H9 (cell line): ENCODE measurements around the gene RGS8. TPM values are rescaled to one million over a fixed set of nuclear protein-coding genes. Genes with fewer than 3 reads are reported as not detected.

ENCODE experiments used
- DNase-seq: peaks from one replicate; pipeline ENCODE4 v3.0.0-alpha.2; 2017
- H2AFZ ChIP-seq: one replicate; pipeline ENCODE4 v1.6.1; 2013; ENCODE audit warnings: mild to moderate bottlenecking, low read length, control low read depth, moderate library complexity
- H2AK5ac ChIP-seq: 2 replicates; pipeline ENCODE4 v1.6.1; 2013; ENCODE audit warnings: low read length, control low read depth, mixed read lengths; ENCODE audit not compliant: insufficient read length
- H2BK120ac ChIP-seq: one replicate; pipeline ENCODE4 v1.6.1; 2013; ENCODE audit warnings: low read depth, mild to moderate bottlenecking, low read length, control low read depth, inconsistent platforms; ENCODE audit not compliant: poor library complexity, severe bottlenecking
- H2BK12ac ChIP-seq: 2 replicates; pipeline ENCODE4 v1.6.1; 2013; ENCODE audit warnings: low read length, control low read depth, mixed read lengths, low read depth; ENCODE audit not compliant: insufficient read length
- H2BK15ac ChIP-seq: 2 replicates; pipeline ENCODE4 v1.6.1; 2013; ENCODE audit warnings: low read depth, low read length, control low read depth
- H2BK20ac ChIP-seq: one replicate; pipeline ENCODE4 v1.6.1; 2013; ENCODE audit warnings: low read depth, mild to moderate bottlenecking, low read length, control low read depth, inconsistent platforms; ENCODE audit not compliant: poor library complexity, severe bottlenecking
- H2BK5ac ChIP-seq: 2 replicates; pipeline ENCODE4 v1.6.1; 2013; ENCODE audit warnings: low read length, control low read depth, mixed read lengths; ENCODE audit not compliant: insufficient read length
- H3K14ac ChIP-seq: 2 replicates; pipeline ENCODE4 v1.6.1; 2013; ENCODE audit warnings: low read length, control low read depth; ENCODE audit not compliant: insufficient read depth
- H3K18ac ChIP-seq: 2 replicates; pipeline ENCODE4 v1.6.1; 2013; ENCODE audit warnings: low read depth, mild to moderate bottlenecking, mixed read lengths, low read length, control low read depth; ENCODE audit not compliant: insufficient read length
- H3K23ac ChIP-seq: 2 replicates; pipeline ENCODE4 v1.6.1; 2013; ENCODE audit warnings: low read length, control low read depth, mixed read lengths, low read depth; ENCODE audit not compliant: insufficient read length
- H3K23me2 ChIP-seq: 2 replicates; pipeline ENCODE4 v1.6.1; 2013; ENCODE audit warnings: low read depth, mild to moderate bottlenecking, mixed read lengths, low read length, control low read depth; ENCODE audit not compliant: insufficient read length, poor library complexity, severe bottlenecking
- H3K27ac ChIP-seq: 2 replicates; pipeline ENCODE4 v1.5.1; 2013; ENCODE audit warnings: low read length, control low read depth, mixed read lengths, low read depth; ENCODE audit not compliant: insufficient read length
- H3K27me3 ChIP-seq: 2 replicates; pipeline ENCODE4 v1.6.1; 2013; ENCODE audit warnings: low read length, control low read depth, inconsistent platforms; ENCODE audit not compliant: insufficient read depth
- H3K4ac ChIP-seq: 2 replicates; pipeline ENCODE4 v1.6.1; 2013; ENCODE audit warnings: low read depth, mild to moderate bottlenecking, control low read depth, inconsistent platforms, low read length, moderate library complexity
- H3K4me1 ChIP-seq: 2 replicates; pipeline ENCODE4 v1.6.1; 2013; ENCODE audit warnings: low read length, control low read depth, inconsistent platforms; ENCODE audit not compliant: insufficient read depth
- H3K4me2 ChIP-seq: 2 replicates; pipeline ENCODE4 v1.6.1; 2013; ENCODE audit warnings: low read length, control low read depth, mixed read lengths; ENCODE audit not compliant: insufficient read length, insufficient read depth
- H3K56ac ChIP-seq: 2 replicates; pipeline ENCODE4 v1.6.1; 2013; ENCODE audit warnings: low read depth, mild to moderate bottlenecking, mixed read lengths, low read length, control low read depth; ENCODE audit not compliant: insufficient read length
- H3K79me1 ChIP-seq: 2 replicates; pipeline ENCODE4 v1.6.1; 2013; ENCODE audit warnings: low read depth, mild to moderate bottlenecking, moderate library complexity, low read length, control low read depth, inconsistent platforms; ENCODE audit not compliant: insufficient read depth, poor library complexity, severe bottlenecking
- H3K79me2 ChIP-seq: 2 replicates; pipeline ENCODE4 v1.6.1; 2013; ENCODE audit warnings: low read length, control low read depth, inconsistent platforms; ENCODE audit not compliant: insufficient read depth
- H3K9ac ChIP-seq: 2 replicates; pipeline ENCODE4 v1.6.1; 2013; ENCODE audit warnings: low read length, control low read depth, mixed read lengths; ENCODE audit not compliant: insufficient read length; ENCODE audit errors: extremely low read depth
- H3K9me3 ChIP-seq: one replicate; pipeline ENCODE4 v1.6.1; 2013; ENCODE audit warnings: low read depth, low read length, inconsistent platforms; ENCODE audit not compliant: control insufficient read depth
- H3T11ph ChIP-seq: one replicate; pipeline ENCODE4 v1.6.1; 2013; ENCODE audit warnings: mild to moderate bottlenecking, low read length, control low read depth, inconsistent platforms
- H4K20me1 ChIP-seq: one replicate; pipeline ENCODE4 v1.6.1; 2013; ENCODE audit not compliant: control insufficient read depth, insufficient read length, insufficient read depth
- H4K5ac ChIP-seq: 2 replicates; pipeline ENCODE4 v1.6.1; 2013; ENCODE audit warnings: low read depth, mild to moderate bottlenecking, mixed read lengths, low read length, control low read depth; ENCODE audit not compliant: insufficient read length
- H4K8ac ChIP-seq: replicated peaks from 2 replicates; pipeline ENCODE4 v1.6.1; 2013; ENCODE audit warnings: low read length, control low read depth, mixed read lengths, low read depth; ENCODE audit not compliant: insufficient read length
- H4K91ac ChIP-seq: 2 replicates; pipeline ENCODE4 v1.6.1; 2013; ENCODE audit warnings: low read depth, mild to moderate bottlenecking, moderate library complexity, mixed read lengths, low read length, control low read depth; ENCODE audit not compliant: insufficient read length
- H3K27ac Mint-ChIP-seq, 3 experiments: 2 replicates in 2 of 3; 3 replicates in 1 of 3; pipeline ENCODE4 v1.8.0; 2020 to 2021; ENCODE audit warnings: mixed read lengths in 3 of 3, mild to moderate bottlenecking in 1 of 3, moderate library complexity in 1 of 3
- H3K27me3 Mint-ChIP-seq: 2 replicates; pipeline ENCODE4 v1.8.0; 2021; ENCODE audit warnings: low read depth, mild to moderate bottlenecking, moderate library complexity, mixed read lengths
- H3K36me3 Mint-ChIP-seq, 3 experiments: 2 replicates in 2 of 3; 3 replicates in 1 of 3; pipeline ENCODE4 v1.8.0; 2020 to 2021; ENCODE audit warnings: low read depth in 3 of 3, mixed read lengths in 3 of 3; ENCODE audit not compliant: insufficient read depth in 1 of 3
- H3K4me1 Mint-ChIP-seq, 2 experiments: 2 replicates each; pipeline ENCODE4 v1.8.0; 2020; ENCODE audit warnings: mixed read lengths in 2 of 2
- H3K4me3 Mint-ChIP-seq, 2 experiments: 2 replicates in 1 of 2; 3 replicates in 1 of 2; pipeline ENCODE4 v1.8.0; 2020 to 2021; ENCODE audit warnings: mild to moderate bottlenecking in 2 of 2, mixed read lengths in 2 of 2, moderate library complexity in 1 of 2
- H3K9me3 Mint-ChIP-seq, 2 experiments: 2 replicates in 1 of 2; 3 replicates in 1 of 2; pipeline ENCODE4 v1.8.0; 2020; ENCODE audit warnings: mild to moderate bottlenecking in 2 of 2, mixed read lengths in 2 of 2, moderate library complexity in 1 of 2
- CTCF ChIP-seq: fragments of 200-600 bp; sonication (generic); conservative IDR thresholded peaks from 3 replicates; pipeline ENCODE4 v1.8.0; 2021; ENCODE audit warnings: antibody characterized with exemption, mild to moderate bottlenecking
- WGBS: extraction: QIAGEN DNeasy Blood & Tissue Kit; methylation state at CpG from one replicate; pipeline ENCODE4 v1.1.7; 2013; ENCODE audit warnings: missing lambda C conversion rate, low lambda C conversion rate, mixed read lengths; ENCODE audit not compliant: insufficient read length; ENCODE audit errors: extremely low coverage; 5-methylcytosine and 5-hydroxymethylcytosine counted together
- total RNA-seq: library from RNA; stranded (reverse); gene quantifications from 2 replicates; pipeline ENCODE4 v1.2.1, GENCODE V29; 2021

Gene RGS8
- total RNA-seq, 1 experiment from 2014 or later: not detected

GRCh38 chr1:182646739-182647138 lies 37.6 kb downstream of the RGS8 start:
- no peak overlapping the region for H2BK120ac ChIP-seq
- WGBS: no CpG with 5 or more reads among the region's 2 CpGs
- TF ChIP-seq CTCF: no peak
- no peaks in the 10 kb centered on the region for H3K23me2 ChIP-seq
- H3T11ph ChIP-seq: no peak overlapping the region
- no peaks in the 10 kb centered on the region for H3K79me2 ChIP-seq
- no peak overlapping the region for H3K14ac ChIP-seq
- peaks cover 2% of the 10 kb centered on the region for H3K27me3 Mint-ChIP-seq
- H2AFZ ChIP-seq: no peak overlapping the region
- no peak overlapping the region for H3K56ac ChIP-seq
- no peak overlapping the region for H3K23ac ChIP-seq
- H3K9me3 Mint-ChIP-seq: no peaks in the 10 kb centered on the region
- H4K20me1 ChIP-seq: no peaks in the 10 kb centered on the region
- no peaks in the 10 kb centered on the region for H3K4me1 ChIP-seq
- no peak overlapping the region for H3K27ac Mint-ChIP-seq
- H4K5ac ChIP-seq: no peak overlapping the region
- H4K8ac ChIP-seq: no peak overlapping the region
- H3K4me1 Mint-ChIP-seq: no peaks in the 10 kb centered on the region; a peak in 1 of 4 replicates
- no peak overlapping the region for H2BK12ac ChIP-seq
- no peak overlapping the region for H3K18ac ChIP-seq
- H3K4me3 Mint-ChIP-seq: no peak overlapping the region
- no peak overlapping the region for H2BK5ac ChIP-seq
- no peaks in the 10 kb centered on the region for H3K9me3 ChIP-seq
- H3K27ac ChIP-seq: no peak overlapping the region
- no peaks in the 10 kb centered on the region for H3K79me1 ChIP-seq
- DNase-seq: no peak
- H2AK5ac ChIP-seq: no peak overlapping the region
- H3K9ac ChIP-seq: no peak overlapping the region
- H2BK20ac ChIP-seq: no peak overlapping the region
- no peak overlapping the region for H3K4me2 ChIP-seq
- H3K4ac ChIP-seq: no peak overlapping the region
- H2BK15ac ChIP-seq: no peak overlapping the region
- H3K27me3 ChIP-seq: no peaks in the 10 kb centered on the region
- H4K91ac ChIP-seq: no peak overlapping the region
- H3K36me3 Mint-ChIP-seq: no peaks in the 10 kb centered on the region
